HG03039 (cell line): ENCODE measurements around the gene PAMR1.
"Not testable (repeated sequence)": the region's sequence is repeated elsewhere in the genome, so short reads cannot be mapped to it uniquely, and the experiment has no call there.

Source experiments
- ATAC-seq: cut with Tn5 transposase; IDR thresholded peaks from one replicate; pipeline ENCODE4 v1.9.1; 2021; ENCODE audit warnings: mild to moderate bottlenecking, moderate library complexity; ENCODE audit not compliant: unreplicated experiment

PAMR1 gene, protein sequence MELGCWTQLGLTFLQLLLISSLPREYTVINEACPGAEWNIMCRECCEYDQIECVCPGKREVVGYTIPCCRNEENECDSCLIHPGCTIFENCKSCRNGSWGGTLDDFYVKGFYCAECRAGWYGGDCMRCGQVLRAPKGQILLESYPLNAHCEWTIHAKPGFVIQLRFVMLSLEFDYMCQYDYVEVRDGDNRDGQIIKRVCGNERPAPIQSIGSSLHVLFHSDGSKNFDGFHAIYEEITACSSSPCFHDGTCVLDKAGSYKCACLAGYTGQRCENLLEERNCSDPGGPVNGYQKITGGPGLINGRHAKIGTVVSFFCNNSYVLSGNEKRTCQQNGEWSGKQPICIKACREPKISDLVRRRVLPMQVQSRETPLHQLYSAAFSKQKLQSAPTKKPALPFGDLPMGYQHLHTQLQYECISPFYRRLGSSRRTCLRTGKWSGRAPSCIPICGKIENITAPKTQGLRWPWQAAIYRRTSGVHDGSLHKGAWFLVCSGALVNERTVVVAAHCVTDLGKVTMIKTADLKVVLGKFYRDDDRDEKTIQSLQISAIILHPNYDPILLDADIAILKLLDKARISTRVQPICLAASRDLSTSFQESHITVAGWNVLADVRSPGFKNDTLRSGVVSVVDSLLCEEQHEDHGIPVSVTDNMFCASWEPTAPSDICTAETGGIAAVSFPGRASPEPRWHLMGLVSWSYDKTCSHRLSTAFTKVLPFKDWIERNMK

GRCh38 chr11:35525501-35526175, at the start of gene PAMR1:
Gene PAMR1 (minus strand): TSS chr11:35525616. CDS start chr11:35525585, 31 bp downstream.
- no peak for ATAC-seq

DNA sequence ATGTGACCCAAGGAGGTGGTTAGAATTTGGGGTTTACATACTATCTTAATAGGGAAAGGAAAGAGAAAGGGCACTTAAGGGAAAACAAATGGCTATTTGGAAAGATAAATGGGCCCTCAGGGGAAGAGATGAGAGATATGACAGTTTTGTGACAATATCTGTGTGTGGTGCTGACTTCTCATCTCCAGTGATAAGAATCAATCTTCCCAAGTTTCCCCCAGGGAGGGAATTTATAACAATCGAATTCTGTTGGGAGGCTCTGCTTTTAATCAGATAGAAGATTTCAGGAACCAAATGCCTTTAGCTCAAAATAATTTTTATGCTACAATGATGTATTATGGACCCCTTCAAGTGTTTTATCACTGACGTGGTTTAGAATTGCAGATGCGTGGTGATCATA, 46.3 kb upstream of the PAMR1 start:
- no peak for ATAC-seq

GRCh38 chr11:35567737-35568465, 42.5 kb upstream of the PAMR1 start:
- ATAC-seq, result no peak

- no peak for ATAC-seq
Observed at GRCh38 chr11:35566885-35567284, 41.5 kb upstream of the PAMR1 start.

GRCh38 chr11:35566181-35566580, 40.8 kb upstream of the PAMR1 start:
- ATAC-seq, result no peak

GRCh38 chr11:35564245-35564595, 38.8 kb upstream of the PAMR1 start:
- ATAC-seq, result no peak

GRCh38 chr11:35563484-35564244, 38.2 kb upstream of the PAMR1 start:
- no peak for ATAC-seq

- ATAC-seq, result no peak
Observed at GRCh38 chr11:35559949-35560348, 34.5 kb upstream of the PAMR1 start.

- ATAC-seq, result no peak
Observed at GRCh38 chr11:35558513-35558912, 33.1 kb upstream of the PAMR1 start.

DNA sequence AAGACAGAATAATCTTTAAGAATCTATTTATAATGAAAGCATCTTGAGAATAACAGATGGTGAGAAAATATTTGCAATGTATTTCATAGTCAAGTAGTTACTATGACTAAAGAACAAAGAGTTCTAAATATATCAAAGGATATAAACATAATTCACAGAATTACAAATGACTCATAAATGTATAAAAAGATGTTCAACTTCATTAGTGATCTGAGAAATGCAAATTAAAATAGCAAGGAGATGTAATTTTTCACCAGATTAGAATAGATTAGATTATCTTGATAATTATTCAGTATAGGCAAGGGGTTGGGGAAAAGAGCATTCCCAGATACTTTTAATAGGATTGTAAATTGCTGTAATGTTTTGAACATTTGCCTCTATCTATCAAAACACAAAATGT, 30.1 kb upstream of the PAMR1 start:
- no peak for ATAC-seq

DNA sequence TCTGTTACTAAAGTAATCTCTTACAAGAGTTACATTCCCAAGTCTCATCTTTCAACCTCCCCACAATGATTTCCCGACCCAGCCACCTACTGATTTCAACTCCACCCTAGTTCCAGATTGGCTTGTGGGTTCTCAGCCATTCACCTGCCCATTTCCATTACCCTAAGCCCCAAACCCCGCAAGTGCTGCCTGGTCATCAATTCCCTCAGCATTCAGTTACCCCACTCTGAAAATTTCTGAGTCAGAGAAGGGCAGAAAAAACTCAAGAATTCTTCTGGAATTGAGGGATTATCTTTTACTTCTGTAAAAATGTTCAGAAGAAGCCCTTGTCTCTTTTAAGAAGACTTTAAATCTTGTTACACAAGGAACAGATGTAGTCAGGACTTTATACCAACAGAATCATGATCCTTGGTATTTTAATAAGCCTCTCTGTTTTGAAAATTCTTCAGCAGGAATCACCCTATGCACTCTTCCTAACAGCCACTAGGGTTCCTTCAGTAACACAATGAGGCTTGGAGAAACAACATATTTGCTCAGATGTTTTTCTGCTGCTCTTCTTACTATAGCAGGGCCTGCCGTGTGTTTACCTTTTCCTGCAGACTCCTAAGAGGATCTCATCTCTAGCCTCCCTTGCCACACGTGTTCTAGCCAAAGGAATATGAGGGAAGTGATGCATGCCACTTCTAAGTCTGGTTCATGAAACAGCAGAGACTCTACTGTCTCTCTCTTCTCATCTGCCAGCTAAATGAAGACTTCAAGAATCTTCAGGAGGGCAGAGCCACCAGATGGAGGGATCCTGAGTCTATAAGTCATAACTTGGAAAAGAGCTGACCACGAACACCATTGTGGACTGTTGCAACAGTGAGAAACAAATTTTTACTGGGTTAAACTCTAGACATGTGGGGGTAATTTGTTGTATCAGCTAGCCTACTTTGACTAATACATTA, 29.3 kb upstream of the PAMR1 start:
- ATAC-seq, result no peak

DNA sequence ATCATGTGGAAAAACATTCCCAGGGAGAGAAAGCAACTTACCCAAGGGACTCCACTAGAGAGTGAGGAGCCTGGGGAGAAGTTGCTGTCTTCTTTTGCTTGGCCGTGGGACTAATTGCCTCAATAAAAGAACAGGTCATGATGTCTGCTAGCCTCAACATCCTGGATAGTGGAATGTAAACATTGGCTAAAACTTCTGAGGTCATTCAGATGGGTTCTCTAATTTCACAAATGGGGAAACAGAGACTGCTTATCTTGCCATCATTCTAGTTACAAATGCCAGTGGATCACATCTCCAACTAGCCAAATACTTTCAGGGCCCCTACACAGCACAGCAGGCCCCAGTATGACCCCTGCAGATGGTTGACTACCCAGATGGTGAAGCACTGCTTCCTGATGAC, 28.4 kb upstream of the PAMR1 start:
- ATAC-seq, result no peak

DNA sequence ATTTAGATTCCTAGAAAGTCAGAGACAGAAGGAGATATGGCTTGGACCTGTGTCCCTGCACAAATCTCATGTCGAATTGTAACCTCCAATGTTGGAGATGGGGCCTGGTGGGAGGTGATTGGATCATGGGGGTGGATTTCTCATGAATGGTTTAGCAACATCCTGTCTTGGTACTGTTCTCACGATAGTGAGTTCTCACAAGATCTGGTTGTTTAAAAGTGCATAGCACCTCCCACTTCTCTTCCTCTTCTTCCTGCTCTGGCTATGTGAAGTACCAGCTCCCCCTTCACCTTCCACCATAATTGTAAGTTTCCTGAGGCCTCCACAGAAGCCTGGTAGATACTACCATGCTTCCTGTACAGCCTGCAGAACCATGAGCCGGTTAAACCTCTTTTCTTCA, 27.6 kb upstream of the PAMR1 start:
- no peak for ATAC-seq

DNA sequence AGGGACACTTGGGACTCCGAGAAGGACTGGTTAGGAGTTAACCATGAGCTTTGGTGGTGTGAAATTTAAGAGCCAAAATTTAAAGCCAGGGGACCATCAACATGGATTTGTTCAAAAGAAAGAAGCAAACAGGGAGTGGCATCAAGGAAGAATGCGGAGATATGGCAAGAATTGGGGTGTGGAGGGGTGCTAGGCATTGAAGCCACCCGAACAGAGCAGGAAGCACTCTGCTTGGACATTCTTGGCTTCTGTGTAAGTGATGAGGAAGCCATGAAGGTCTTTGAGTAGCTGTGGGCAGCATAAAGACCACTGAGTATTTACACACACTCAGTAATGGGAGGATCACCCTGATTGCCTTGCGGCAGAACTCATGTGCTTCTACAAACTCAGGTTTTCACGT, 27.2 kb upstream of the PAMR1 start:
- no peak for ATAC-seq

DNA sequence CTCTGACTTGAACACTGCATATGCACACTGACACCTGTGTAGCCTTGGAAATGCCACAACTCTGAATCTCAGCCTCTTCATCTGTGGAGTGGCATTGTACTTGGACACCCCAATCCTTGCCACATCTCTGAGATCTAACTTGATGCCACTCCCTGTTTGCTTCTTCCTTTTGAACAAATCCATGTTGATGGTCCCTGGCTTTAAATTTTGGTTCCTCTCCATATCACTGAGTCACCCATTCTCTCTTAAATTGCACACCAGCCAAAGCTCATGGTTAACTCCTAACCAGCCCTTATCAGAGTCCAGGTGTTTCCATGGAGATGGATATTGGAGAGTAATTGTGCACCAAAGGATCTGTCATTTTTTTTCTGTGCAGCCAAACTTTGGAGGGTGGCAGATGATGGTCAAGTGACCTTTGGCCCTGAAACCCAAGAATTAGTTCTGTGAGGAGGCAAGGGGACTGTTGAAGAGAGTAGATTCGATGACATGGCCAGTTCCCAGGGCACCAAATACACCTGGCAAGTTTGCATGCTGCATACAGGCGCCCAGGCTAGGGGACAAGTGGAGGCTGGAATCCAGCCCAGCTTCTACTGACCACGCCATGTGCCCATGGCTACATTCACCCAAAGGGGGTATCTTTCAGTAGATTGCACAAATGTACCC, 25.1 kb upstream of the PAMR1 start:
- ATAC-seq, result no peak

- no peak for ATAC-seq
Observed at GRCh38 chr11:35549787-35550186, 24.4 kb upstream of the PAMR1 start.

DNA sequence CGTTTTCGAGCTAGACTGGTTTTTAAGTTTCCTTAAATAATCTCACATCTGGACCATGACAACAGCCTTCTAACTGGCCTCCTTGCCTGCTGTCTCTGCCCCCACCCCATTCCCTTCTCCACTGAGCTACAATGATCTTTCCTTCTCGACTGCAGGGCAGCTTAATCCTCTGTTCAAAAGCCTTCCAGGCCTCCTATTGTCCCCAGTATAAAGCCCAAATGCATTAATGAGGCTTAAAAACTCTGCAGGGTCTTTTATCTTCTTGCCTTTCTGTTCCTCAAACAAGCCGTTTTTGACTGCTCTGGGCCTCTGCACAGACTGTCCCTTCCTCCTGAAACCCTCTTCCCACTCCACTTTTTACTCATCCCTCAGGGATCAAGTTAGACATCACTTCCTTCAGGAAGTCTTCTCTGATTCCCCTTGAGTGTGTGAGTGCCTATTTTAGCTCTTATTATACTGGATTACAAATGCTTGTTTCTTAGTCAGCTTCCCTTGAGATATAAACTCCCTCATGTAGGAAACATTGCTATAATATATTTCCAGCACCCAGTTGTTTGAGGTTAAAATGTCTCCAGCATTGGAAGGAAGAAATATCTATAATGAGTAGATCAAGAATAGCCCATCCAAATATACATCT, 23.6 kb upstream of the PAMR1 start:
- ATAC-seq, result no peak

GRCh38 chr11:35547995-35548394, 22.6 kb upstream of the PAMR1 start:
- ATAC-seq, result not testable (repeated sequence)
